Measurements from ENCODE around the gene PTPN6. TPM values are rescaled to one million over a fixed set of nuclear protein-coding genes. Genes with fewer than 3 reads are reported as not detected.

The PTPN6 gene
- total and polyA plus RNA-seq, 9 of the 15 experiments (the other 6 are each of a cell fraction or from before 2014, with no cell fraction given) = 1.5 to 5.1 (median 3.9) TPM

- TF ChIP-seq CHD7 (IDR thresholded peaks at IDR 0.05; ENCODE audit: low read depth, low read length) (no peak), MECOM (CRISPR knock-in tag; IDR thresholded peaks at IDR 0.05) (no peak), FOXK1 (CRISPR knock-in tag; IDR thresholded peaks at IDR 0.05; ENCODE audit: borderline replicate concordance) (no peak), EGR1 (conservative IDR thresholded peaks at IDR 0.05) (no peak)
Observed at GRCh38 chr12:7001921-7002591, 50.9 kb downstream of the PTPN6 start (continued).

Measured in K562 (cell line).